NCI-H524 (cell line): ENCODE measurements around the gene MAMLD1.

Experiments
- DNase-seq, 2 experiments: peaks; one replicate each; lab custom pipeline; 2025; lab: John Stamatoyannopoulos, UW

The MAMLD1 gene

GRCh38 chrX:150405576-150405975 is 42.5 kb downstream of the MAMLD1 start:
- DNase-seq: no peak

GRCh38 chrX:150406596-150406995 is 43.5 kb downstream of the MAMLD1 start:
- no peak for DNase-seq

DNA sequence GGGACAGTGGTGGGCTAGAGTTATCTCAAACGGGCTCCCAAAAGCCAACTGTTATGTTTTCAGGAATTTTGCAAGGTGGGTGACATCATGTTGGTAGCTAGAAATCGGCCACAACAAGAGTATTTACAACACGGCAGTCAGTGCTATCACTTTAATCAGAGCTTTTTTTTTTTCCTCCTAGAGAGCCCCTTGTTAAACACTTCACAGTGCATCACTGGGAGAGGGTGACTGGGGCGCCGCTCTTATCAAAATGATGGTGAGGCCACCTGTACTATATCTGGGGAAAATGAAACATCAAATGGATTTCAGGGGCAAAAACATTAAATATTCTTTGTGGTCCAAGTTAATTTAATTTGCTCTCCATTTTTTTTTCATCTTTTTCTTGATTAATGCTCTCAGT is 44.9 kb downstream of the MAMLD1 start:
- no peak for DNase-seq

GRCh38 chrX:150408561-150408960 is 45.4 kb downstream of the MAMLD1 start:
- DNase-seq: no peak

DNA sequence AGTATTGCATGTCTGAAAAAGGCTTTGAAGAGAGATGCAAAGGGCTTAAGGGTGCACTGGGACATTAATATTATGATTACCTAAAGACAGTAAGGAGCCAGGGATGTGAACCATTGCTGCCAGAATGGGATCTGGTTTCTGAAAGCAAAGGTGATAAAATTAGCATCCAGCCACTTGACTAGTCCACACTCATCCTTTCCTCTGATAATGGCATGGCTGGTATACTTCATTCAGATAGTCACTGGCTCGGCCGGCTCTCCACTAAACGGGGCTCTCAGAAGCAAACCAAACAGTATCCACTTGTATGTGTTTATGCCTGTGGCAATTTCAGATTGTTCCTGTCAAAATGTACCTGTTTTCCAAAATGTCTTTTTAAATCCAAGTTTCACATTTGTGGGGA is 46.4 kb downstream of the MAMLD1 start:
- no peak for DNase-seq

GRCh38 chrX:150409964-150410363 is 46.8 kb downstream of the MAMLD1 start:
- no peak for DNase-seq

DNA sequence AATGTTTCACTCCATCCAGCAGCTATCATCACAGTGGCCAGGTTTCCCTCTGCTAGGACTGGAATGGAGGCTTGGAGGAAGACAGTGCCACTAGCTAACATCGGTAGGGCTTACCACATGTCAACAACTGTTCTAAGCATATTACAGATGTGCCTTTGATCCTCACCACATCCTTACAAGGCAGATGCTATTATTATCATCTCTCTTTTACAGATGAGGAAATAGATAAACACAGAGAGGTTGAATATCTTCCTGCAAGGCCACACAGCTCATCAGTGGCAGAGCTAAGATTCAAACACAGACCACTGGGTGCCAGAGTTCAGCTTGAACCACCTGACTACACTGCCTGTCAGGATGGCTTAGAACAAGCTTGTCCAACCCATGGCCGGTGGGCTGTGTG is 47.4 kb downstream of the MAMLD1 start:
- DNase-seq: no peak

DNA sequence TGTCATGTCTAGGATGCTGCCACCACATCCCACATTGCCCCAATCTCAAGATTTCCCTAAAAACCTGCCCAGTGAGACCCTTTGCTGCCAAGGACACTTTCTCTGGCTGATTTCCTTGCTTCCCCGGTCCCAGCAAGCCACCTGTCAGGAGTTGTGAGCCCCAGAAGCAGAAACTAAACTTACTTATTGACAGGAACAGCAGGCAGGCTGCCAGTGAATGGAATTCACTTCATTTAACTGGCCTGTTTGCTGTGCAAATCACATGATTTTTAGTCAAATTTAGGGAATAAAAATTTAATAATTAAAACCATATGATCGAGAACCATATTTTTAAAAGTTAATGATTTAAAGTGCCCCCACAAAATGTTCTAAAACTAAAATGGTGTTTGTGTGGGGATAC is 48.5 kb downstream of the MAMLD1 start:
- no peak for DNase-seq

- peak in 1 of 2 experiments; percentile 18 for DNase-seq
Measured at GRCh38 chrX:150414228-150414627, 51.1 kb downstream of the MAMLD1 start.

DNA sequence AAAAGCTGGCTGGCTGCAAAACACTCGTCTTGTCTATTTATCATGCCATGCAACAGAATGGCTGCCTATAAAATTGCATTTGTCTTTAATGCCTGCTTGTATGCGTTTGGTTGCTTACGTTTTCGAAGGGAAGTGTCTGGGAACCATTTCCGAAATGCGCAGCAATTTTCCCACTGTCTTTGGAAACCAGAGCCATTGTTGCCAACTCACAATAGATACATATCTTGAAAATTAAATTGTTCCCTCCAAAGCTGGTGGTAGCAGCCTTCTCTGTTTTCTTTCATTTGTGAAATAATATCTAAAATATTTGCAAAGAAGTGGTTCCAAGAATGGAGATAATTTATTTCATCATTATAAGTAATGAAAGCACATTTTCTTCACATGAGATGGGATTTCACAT is 53.4 kb downstream of the MAMLD1 start:
- no peak for DNase-seq

DNA sequence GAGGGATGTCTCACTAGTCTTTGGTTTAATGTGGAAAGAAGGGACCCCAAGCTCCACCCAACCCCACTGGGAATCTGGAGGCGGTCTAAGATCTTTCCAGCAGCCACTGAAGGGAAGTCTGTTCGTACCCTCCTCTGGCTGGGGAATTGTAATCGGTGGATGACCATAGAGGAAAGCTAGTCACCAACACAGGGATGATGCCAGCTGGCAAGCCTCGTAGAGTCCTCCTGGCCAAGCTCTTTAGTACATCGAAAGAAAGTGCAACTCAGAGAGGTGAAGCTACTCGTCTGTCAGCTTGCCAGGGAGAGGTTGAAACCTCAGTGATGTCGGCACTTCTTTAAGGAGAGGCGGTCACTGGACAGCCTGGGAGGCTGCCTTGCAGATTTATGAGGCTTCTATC is 58.7 kb downstream of the MAMLD1 start:
- DNase-seq: no peak

GRCh38 chrX:150429594-150429993 is 66.5 kb downstream of the MAMLD1 start:
- DNase-seq: no peak

GRCh38 chrX:150436195-150436594 is 73.1 kb downstream of the MAMLD1 start:
- DNase-seq: no peak

GRCh38 chrX:150438165-150438564 is 75.0 kb downstream of the MAMLD1 start:
- no peak for DNase-seq

- DNase-seq: peak in 1 of 2 experiments; percentile 68
Measured at GRCh38 chrX:150446151-150446550, 83.0 kb downstream of the MAMLD1 start.

DNA sequence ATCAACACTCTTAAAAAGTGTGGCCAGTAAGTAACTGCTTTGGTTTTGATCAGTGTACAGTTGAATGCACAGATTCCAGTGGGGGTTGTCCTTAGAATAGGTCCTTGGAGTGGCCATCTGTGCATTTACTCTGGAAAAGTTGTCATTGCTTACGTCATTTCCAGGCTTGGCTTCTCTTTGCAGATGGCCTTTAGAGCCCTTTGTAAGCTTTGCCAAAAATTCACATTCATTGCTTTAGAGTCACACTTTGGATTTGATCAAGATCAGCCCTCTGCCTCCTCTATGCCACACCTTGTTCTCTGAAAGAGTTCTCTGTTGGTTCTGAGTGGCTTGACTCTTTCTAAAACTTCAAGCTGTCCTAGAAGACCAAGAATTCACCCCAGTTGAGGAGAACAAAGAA is 83.9 kb downstream of the MAMLD1 start:
- peak; percentile 63 to 85 for DNase-seq

- DNase-seq: no peak
Measured at GRCh38 chrX:150449313-150449712, 86.2 kb downstream of the MAMLD1 start.

DNA sequence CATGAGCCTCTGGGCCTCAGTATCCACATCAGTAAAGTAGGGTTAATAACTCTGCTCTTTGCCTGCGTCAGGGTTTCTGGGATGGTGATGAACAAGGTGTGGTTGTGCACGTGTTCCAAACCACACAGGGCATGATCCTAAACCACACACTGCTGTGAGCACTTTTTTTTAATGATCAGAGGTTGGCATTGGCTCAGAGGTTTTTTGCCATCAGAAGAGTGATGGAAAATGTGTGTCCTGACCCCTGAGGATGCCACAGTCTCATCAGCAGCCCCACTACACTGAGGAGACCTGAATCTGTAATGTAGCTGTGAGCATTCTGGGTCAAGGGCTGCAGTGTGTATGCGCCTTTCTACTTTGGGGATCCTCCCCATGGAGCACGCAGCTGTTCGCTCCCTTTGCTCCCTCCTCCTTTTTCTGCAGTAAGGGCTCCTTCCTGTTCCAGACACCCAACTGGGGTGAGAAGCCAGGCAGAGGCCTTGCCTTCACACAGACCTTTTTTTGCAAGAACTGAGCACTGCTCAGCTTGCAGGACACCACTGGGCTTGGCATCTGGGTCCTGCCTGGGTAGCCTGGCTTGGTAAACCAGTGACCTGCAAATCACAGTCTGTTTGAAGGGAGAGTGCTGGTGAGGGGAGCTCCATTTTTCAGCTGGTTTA is 87.5 kb downstream of the MAMLD1 start:
- no peak for DNase-seq

DNA sequence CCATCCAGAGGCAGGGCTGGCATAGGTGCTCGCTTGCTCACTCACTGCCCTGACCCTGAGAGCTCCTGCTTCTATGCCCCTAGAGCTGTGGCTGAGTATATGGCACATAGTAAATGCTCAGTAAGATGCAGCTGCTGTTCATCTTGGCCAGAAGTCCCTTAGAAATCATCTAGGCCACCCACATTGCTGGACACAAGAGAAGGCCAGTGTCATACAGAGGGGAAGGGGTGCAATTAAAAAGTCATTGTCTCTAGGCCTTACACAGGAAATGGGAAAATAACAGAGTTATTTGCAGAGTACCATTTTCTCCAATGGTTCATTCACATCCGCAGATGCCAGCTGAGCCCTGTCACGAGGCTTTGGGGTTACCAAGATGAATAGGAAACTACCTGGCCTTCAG is 88.8 kb downstream of the MAMLD1 start:
- DNase-seq: no peak

GRCh38 chrX:150454083-150454482 is 91.0 kb downstream of the MAMLD1 start:
- no peak for DNase-seq

GRCh38 chrX:150454508-150455214 is 91.5 kb downstream of the MAMLD1 start:
- no peak for DNase-seq

DNA sequence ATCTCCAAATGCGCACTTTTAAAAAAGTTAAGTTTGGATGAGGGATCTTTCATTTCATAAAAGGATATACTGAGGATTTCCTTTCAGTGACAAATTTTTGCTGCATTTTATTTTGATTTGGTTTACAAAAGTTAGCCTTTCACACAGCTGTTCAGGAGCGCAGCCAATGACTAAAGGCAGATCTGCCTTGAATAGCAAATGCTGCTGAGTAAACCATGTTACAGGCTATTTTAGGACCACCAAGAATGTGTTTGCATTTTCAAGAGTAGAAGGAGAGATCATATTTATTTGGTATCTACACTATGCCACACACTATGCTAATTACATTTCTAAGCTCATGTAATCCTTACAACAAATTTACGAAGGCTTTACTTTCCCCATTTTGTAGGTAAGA is 92.1 kb downstream of the MAMLD1 start:
- DNase-seq: no peak

- DNase-seq: no peak
Measured at GRCh38 chrX:150456466-150456865, 93.3 kb downstream of the MAMLD1 start.

- no peak for DNase-seq
Measured at GRCh38 chrX:150456941-150457340, 93.8 kb downstream of the MAMLD1 start.
